Cerebellar cortex (tissue), 1 donor: ENCODE measurements around the gene LRCH1.

ENCODE experiments used
- DNase-seq: peaks from one replicate; pipeline ENCODE4 v3.0.0-alpha.2; 2015; ENCODE audit warnings: low spot score

LRCH1 gene

DNA sequence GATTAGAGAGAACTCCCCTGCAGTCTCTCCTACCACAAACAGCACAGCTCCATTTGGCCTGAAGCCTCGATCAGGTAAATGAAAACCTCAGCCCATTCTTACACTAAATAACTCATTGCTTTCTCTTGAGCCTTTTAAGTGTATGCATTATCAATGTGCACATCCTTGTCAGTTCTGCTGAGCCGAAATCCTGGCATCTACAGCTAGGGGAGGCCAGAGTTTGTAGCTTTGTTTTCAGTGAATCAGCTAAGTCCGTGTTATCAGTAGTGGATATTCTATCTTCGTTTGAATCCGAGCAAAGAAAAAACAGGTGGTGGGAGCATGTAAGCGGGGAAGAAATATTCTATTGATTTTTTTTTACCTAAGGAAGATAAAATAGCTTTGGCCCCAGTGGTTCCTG lies 159.6 kb downstream of the LRCH1 start:
- no peak for DNase-seq

DNA sequence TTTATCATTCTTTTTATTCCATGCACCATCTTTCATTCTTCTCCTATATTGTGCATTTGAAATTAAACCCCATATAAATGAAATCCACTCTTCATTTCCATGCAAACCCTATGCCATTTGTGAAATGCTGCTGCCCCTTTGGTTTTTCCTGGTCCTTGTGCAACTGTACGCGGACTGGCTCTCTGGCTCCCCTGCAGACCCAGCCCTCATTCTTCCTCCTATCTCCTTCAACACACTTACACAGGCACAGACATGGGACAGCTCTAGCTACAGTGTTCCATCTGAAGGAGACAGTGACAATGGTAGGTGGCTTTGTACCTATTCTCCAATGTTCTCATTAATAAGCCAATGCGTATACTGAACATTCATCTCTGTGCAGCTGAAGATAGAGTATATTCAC lies 162.4 kb downstream of the LRCH1 start:
- DNase-seq = no peak

DNA sequence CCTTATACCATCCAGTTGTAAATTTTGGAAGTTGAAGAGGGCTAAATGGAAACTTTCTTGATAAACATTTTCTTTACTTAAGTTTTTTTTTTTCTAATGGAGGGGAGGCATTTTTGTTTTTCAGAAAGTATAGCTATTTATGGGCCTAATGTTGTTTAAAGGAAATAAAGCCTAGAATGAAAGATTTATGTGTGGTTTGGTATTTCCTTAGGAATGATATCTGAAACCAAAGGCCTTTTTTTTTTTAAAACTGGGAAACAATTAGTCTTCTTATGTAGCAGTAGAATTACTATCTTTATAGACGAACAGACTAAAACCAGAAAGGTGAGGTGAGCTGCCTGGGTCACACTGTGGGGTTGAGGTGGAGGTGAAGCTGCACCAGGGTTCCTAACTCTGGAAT lies 163.9 kb downstream of the LRCH1 start:
- no peak for DNase-seq

DNA sequence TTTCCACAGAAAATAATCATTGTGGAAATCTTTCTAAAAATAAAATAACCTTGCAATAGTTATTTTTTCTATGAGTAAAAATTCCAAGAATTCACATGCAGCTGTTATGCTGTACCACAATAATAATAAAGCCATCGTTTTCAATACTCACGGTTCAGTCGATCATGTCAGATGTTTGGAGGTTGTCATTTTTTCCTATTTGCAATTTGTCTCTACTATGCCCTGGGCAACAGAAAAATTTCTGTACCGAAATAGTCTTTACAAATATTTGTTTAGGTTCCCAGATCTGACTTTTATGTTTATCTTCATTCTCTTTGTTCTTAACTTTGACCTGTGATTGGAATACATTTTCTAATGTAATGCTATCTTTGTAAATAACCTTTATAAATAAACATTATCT lies 164.3 kb downstream of the LRCH1 start:
- DNase-seq = no peak

DNA sequence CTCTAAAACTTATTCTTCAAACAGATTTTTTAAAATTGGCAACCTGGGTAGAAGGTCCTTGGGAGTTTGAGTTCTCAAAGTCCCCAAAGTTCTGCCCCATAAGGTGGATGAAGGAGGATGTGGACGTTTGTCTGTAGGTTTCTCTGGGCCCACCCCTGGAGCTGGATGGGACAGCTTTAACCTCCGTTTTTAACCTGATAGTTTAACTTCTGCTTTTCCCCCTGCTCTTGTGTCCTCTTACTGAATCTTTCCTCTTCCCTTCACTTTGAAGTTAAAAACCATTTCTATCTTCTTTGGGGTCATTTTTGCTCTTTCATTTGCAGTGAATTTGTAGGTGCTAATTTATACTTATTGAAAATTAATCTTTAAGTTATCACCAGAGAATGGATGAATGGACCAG lies 164.9 kb downstream of the LRCH1 start:
- DNase-seq = no peak

DNA sequence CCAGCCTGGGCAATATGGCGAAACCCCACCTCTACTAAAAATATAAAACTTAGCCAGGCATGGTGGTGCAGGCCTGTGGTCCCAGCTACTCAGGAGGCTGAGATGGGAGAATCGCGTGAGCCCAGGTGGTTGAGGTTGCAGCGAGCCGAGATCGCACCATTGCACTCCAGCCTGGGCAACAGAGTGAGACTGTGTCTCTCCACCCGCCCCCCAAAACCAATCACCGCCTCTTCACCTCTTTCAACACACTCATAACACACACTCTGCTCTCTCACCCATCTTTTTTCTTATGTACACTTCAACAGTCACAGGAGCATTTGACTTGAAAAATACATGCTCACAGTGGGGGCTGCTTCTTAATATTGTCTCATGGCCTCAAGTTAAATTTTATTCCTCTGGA lies 167.2 kb downstream of the LRCH1 start:
- no peak for DNase-seq

DNA sequence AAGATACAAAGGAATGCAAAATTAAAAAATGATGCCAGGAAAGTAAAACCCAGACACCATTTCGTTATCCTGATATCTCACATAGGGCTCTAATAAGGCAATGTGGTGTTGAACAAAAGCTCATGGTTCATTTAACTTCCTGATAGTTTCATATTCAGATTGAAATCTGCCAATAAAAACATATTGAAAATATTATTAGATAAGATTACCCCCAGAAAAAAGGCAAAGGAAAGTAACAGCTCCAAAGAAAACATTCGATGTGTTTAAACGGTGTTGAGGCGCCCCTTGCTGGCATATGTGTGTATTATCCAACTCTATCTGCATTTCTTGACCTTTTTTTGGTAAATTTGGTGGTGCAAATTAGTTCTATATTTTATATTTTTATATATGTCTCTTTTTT lies 168.1 kb downstream of the LRCH1 start:
- DNase-seq = peak; percentile 73

DNA sequence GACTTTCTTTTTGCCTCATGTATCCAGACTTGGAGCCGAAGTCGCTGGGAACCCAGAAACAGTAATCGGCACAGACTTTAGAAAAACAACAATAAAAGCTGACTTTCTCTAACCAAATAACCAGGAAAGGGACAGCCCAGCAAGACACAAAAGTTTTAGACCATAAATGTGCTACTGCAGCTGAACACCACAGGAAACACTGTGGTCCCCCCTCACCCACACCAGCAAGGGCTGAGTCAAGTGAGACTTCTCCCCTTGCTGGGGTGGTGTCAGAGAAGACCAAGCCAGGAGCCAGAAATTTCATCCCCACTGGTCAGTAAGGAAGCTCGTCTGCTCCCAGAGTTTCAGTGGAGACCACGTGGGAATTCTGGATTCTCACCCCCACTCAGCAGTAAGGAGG lies 173.4 kb downstream of the LRCH1 start:
- DNase-seq = no peak

- no peak for DNase-seq
Observed at GRCh38 chr13:46728777-46729176, 175.8 kb downstream of the LRCH1 start.

GRCh38 chr13:46731535-46731934 lies 178.6 kb downstream of the LRCH1 start:
- DNase-seq = no peak

DNA sequence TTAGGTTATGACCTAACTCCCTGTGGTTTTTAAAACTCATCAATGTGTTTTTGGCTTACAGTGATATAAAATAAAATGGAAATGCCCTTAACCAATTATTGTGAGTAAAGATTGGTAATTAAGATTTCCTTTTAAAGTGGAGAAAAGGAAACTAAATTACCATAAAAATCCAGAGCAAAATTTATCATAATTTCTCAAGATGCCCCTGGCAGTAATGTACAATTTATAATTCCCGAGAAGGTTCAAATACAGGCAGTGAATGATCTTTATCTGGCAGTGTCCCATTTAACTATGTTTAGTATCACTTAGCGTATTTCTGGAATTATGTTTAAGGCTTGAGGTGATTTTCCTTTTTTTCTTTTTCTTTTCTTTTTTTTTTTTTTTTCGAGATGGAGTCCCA lies 182.5 kb downstream of the LRCH1 start:
- no peak for DNase-seq

- no peak for DNase-seq
Observed at GRCh38 chr13:46736541-46737310, 183.8 kb downstream of the LRCH1 start.

DNA sequence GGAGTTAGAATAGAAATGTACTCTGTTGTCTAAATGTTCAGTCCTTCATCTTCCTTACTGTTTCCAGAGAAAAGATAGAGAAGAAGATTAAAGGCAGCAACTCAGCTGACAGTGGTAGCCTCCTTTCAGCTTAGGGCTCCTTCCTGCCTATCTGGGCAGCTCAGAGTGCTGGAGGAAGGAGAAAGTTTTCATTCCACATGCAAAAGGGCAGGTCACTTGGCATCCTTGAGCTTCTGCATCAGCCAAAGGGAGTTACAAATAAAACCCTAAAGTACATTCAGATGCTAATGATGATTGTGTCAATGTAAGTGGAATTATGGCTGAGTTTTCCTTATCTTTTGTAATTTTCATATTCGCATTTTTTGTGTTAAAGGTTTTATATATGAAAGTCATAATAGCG lies 185.1 kb downstream of the LRCH1 start:
- no peak for DNase-seq

- no peak for DNase-seq
Observed at GRCh38 chr13:46738766-46739165, 185.8 kb downstream of the LRCH1 start.

GRCh38 chr13:46739447-46740098 lies 186.6 kb downstream of the LRCH1 start:
- no peak for DNase-seq

DNA sequence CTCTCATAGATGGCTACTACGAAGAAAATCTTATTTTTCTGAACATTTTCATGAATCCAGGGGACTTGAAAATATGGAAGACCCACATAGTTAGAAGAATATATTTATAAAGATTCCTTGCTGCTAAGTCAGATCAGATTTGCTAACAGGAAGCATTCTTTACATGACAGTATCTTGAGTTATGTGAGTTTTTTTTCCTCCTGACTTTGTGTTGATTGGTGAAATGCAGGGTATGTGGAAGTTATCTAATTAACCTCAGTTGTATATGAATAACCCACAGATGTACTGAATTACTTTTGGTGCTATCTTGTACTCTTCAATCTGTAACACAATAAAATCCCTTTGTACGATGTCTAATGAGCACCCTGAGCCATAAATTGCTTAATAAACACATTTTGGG lies 190.2 kb downstream of the LRCH1 start:
- no peak for DNase-seq

- no peak for DNase-seq
Observed at GRCh38 chr13:46745062-46745461, 192.1 kb downstream of the LRCH1 start.

DNA sequence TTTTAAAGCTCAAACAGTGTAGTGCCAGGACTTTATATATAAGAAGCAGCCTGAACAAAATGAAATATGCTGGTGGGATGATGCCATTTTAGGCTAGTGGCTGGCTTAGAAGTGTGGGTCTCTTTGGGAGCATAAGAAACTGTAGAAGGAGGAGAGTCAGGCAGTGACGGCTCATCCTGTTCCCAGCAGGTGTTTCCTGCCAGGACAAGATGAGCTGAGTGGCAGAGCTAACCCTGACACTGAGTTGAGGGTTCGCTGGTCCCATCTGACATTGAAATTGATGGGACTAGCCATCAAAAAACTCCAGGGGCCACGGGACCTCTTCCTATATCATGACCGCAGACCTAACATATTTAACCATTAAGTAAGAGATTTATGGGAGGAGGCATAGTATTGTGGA lies 192.7 kb downstream of the LRCH1 start:
- DNase-seq = no peak

GRCh38 chr13:46747031-46747820 lies 194.3 kb downstream of the LRCH1 start:
- no peak for DNase-seq

DNA sequence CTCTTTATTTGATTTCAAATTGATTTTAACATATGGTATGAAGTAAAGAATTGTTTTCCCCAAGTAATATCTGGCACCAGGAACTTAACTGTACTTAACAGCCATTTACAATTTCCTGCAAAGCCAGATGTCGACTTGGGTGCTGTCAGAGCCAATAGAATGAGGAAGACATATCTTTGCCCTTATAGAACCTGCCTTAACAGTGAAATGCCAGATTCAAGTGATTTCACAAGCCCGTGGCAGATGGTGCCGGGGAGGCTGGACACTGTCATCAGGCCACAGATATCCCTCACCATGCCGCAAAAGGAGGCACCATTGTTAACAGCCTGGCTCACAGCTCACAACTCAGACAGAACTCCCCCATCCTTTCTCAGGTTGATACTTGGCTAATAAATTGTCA lies 195.3 kb downstream of the LRCH1 start:
- no peak for DNase-seq

DNA sequence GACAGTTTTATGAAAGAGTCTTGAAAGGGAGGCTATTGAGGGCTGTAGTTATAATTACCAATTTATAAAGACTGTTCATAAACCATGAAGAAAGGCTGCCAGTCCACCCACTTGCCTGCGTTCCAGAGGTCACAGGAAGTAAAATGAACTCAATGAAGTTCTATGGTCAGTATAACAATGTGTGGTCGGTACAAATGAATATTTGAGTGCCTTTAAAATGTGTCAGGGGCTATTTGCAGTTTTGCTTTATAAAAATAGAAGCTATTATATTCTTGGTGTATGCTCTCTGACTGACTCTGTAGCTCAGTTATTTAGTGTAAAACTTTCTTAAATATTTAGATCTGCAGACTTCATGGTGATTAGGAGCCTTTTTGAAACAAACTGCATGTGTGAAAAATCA lies 197.0 kb downstream of the LRCH1 start:
- DNase-seq = no peak

GRCh38 chr13:46751811-46752635 lies 199.1 kb downstream of the LRCH1 start:
- DNase-seq = peak; percentile 68
